ENCODE data around the gene CDC42EP1.

DNA sequence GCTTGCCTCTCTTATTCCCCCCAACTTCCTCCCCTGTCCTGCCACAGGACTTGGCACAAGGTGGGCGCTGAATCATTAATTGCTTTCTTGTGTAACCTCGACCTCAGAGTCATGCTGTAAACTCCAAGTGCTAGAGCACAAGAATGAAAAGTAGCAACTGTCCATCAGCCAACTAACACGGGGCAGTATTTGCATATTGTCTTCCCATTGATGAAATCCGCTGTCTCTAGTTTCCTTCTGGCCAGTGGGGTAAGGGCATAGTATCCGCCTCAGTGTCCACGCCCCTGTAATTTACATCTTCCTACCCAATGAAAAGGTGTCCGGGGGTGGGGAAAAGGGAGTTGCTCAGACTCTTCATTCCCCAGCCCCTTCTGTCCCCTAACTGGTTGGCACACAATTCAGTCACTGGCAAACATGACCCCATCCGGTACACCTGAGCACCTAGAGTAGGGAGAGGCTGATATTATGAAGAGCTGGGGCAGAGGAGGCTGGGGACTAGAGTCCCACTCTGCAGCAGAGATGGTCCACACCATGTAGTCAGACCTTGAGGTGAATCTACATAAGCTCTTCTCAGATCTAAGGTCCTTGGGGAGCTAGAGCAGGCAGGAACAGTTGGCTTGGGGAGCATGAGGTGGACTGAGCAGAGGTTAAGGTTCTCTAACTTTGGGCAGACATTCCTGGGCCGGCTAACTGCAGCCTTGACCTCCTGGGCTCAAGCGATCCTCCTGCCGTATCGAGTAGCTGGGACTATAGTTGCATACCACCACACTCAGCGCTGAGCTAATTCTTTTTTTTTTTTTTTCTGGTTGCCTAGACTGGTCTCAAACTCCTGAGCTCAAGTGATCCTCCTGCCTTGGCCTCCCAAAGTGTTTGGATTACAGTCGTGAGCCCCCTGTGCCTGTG is 41.5 kb downstream of the CDC42EP1 start:
- TF ChIP-seq TAF1 (IDR thresholded peaks at IDR 0.05; ENCODE audit: borderline replicate concordance, low read depth, low read length) (no peak), POLR2AphosphoS5 (IDR thresholded peaks at IDR 0.05; ENCODE audit: low read depth, low read length) (no peak), TEAD4 (IDR thresholded peaks at IDR 0.05; ENCODE audit: borderline replicate concordance, insufficient read depth) (no peak), MAX (IDR thresholded peaks at IDR 0.05; ENCODE audit: low read depth) (no peak), RAD21 (IDR thresholded peaks at IDR 0.05; ENCODE audit: low read length) (no peak), SMC3 (IDR thresholded peaks at IDR 0.05; ENCODE audit: low read depth, low read length) (no peak)
- TF ChIP-seq, protein P1, sequence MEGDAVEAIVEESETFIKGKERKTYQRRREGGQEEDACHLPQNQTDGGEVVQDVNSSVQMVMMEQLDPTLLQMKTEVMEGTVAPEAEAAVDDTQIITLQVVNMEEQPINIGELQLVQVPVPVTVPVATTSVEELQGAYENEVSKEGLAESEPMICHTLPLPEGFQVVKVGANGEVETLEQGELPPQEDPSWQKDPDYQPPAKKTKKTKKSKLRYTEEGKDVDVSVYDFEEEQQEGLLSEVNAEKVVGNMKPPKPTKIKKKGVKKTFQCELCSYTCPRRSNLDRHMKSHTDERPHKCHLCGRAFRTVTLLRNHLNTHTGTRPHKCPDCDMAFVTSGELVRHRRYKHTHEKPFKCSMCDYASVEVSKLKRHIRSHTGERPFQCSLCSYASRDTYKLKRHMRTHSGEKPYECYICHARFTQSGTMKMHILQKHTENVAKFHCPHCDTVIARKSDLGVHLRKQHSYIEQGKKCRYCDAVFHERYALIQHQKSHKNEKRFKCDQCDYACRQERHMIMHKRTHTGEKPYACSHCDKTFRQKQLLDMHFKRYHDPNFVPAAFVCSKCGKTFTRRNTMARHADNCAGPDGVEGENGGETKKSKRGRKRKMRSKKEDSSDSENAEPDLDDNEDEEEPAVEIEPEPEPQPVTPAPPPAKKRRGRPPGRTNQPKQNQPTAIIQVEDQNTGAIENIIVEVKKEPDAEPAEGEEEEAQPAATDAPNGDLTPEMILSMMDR (IDR thresholded peaks at IDR 0.05): no peak

Data from SK-N-SH (cell line).